ENCODE measurements around the gene HMCES.
A peak's percentile ranks its signal among the peaks of the same experiment; 100 is the strongest.

Gene HMCES

GRCh38 chr3:129231331-129232119, 47.1 kb upstream of the HMCES start:
- no peaks in the 10 kb centered on the region for H3K9me3 ChIP-seq (ENCODE audit: control insufficient read depth, insufficient read depth, low read depth, low read length)
- no peaks in the 10 kb centered on the region for H3K36me3 ChIP-seq (ENCODE audit: control insufficient read depth in 2 of 2, insufficient read depth in 1 of 2, low read length in 2 of 2)
- no peaks in the 10 kb centered on the region for H3K4me1 ChIP-seq (ENCODE audit: control insufficient read depth, insufficient read depth, low read length)
- ChIA-PET POLR2A (no interaction called here), CTCF (interaction anchor here (0.7 to 0.9 kb wide), 2 partner anchors 12 to 14 kb away, joined by 3 read pairs; no protein-coding TSS in a partner anchor)
- no peak overlapping the region for H3K27ac ChIP-seq (ENCODE audit: extremely low read depth, low read depth, low read length)
- TF ChIP-seq ZNF18 (tag by site-specific recombination; IDR thresholded peaks at IDR 0.05) (peak; percentile 67), SP3 (tag by site-specific recombination; IDR thresholded peaks at IDR 0.05) (no peak), ZSCAN23 (tag by site-specific recombination; IDR thresholded peaks at IDR 0.05) (no peak), SCRT2 (tag by site-specific recombination; IDR thresholded peaks at IDR 0.05) (peak; percentile 80), REST (tag by site-specific recombination; IDR thresholded peaks at IDR 0.05) (peak; percentile 57; the same call in 1 of the 2 replicates), ZNF423 (tag by site-specific recombination; IDR thresholded peaks at IDR 0.05) (0 out of 2 replicates have a peak, but pooled peaks have one; percentile 32), ZIC2 (tag by site-specific recombination; IDR thresholded peaks at IDR 0.05) (0 out of 2 replicates have a peak, but pooled peaks have one; percentile 19), GLIS1 (tag by site-specific recombination; IDR thresholded peaks at IDR 0.05) (peak; percentile 8; the same call in 1 of the 2 replicates)
- H3K4me3 ChIP-seq (ENCODE audit: low read depth, low read length) = no peak overlapping the region

GRCh38 chr3:129233538-129233937, 45.1 kb upstream of the HMCES start:
- H3K27ac ChIP-seq (ENCODE audit: extremely low read depth, low read depth, low read length) = no peak overlapping the region

More at GRCh38 chr3:129233538-129233937, 45.1 kb upstream of the HMCES start:
- TF ChIP-seq ZNF701 (tag by site-specific recombination; IDR thresholded peaks at IDR 0.05) = no peak
- no peak for TF ChIP-seq ZFP37 (tag by site-specific recombination; IDR thresholded peaks at IDR 0.05)
- TF ChIP-seq ZNF274 (IDR thresholded peaks at IDR 0.05; ENCODE audit: low read length) = no peak
- TF ChIP-seq ZNF274 (tag by site-specific recombination; IDR thresholded peaks at IDR 0.05; ENCODE audit: borderline replicate concordance) = no peak
- TF ChIP-seq PRDM2 (tag by site-specific recombination; IDR thresholded peaks at IDR 0.05; ENCODE audit: borderline replicate concordance) = no peak
- H3K36me3 ChIP-seq (ENCODE audit: control insufficient read depth in 2 of 2, insufficient read depth in 1 of 2, low read length in 2 of 2) = no peaks in the 10 kb centered on the region
- no peaks in the 10 kb centered on the region for H3K9me3 ChIP-seq (ENCODE audit: control insufficient read depth, insufficient read depth, low read depth, low read length)
- POLR2A ChIA-PET = no interaction called here
- no peak overlapping the region for H3K4me3 ChIP-seq (ENCODE audit: low read depth, low read length)
- CTCF ChIA-PET = interaction anchor here (2.7 kb wide), 1 partner anchor 12 kb away, joined by 10 read pairs; no protein-coding TSS in a partner anchor
- H3K4me1 ChIP-seq (ENCODE audit: control insufficient read depth, insufficient read depth, low read length) = no peaks in the 10 kb centered on the region
